IMR-90 (cell line): Measurements from ENCODE around the gene MAP3K13. TPM values are rescaled to one million over a fixed set of nuclear protein-coding genes. Genes with fewer than 3 reads are reported as not detected.

Experiments
- ATAC-seq: fragments of 200-7000 bp; cut with Tn5 transposase; 2 replicates; pipeline ENCODE4 v1.9.1; 2020; ENCODE audit warnings: low read depth, mild to moderate bottlenecking, moderate library complexity
- BruUV-seq: library from RNA; stranded (reverse); fragments of 400-500 nt; replicated peaks from 2 replicates; lab custom pipeline; 2021; lab: Mats Ljungman, UMichigan
- CTCF ChIA-PET: fragments of 300-600 bp; formaldehyde crosslinking; extraction: SDS; loops from one replicate; lab custom pipeline; 2021; ENCODE audit warnings: antibody characterized with exemption; lab: Yijun Ruan, JAX
- POLR2A ChIA-PET: fragments of 300-600 bp; sonication (Branson Sonifier 250); formaldehyde crosslinking; loops from one replicate; lab custom pipeline; 2022; ENCODE audit warnings: antibody characterized with exemption; ENCODE audit not compliant: unreplicated experiment; lab: Charles Lee
- DNase-seq: peaks from one replicate; pipeline ENCODE4 v3.0.0; 2013
- H2AFZ ChIP-seq: replicated peaks from 2 replicates; pipeline ENCODE3; 2013; ENCODE audit warnings: low read length, mild to moderate bottlenecking; ENCODE audit not compliant: poor library complexity
- H2AK5ac ChIP-seq: 2 replicates; pipeline ENCODE4 v1.6.1; 2013; ENCODE audit warnings: low read depth, low read length, inconsistent platforms
- H2AK9ac ChIP-seq: replicated peaks from 2 replicates; pipeline ENCODE3; 2013; ENCODE audit warnings: mild to moderate bottlenecking, low read depth, low read length, moderate library complexity; ENCODE audit not compliant: poor library complexity
- H2BK120ac ChIP-seq: 2 replicates; pipeline ENCODE4 v1.6.1; 2013; ENCODE audit warnings: low read depth, low read length, inconsistent platforms
- H2BK15ac ChIP-seq: 3 replicates; pipeline ENCODE4 v1.6.1; 2013; ENCODE audit warnings: low read depth, low read length, inconsistent platforms
- H2BK20ac ChIP-seq: 2 replicates; pipeline ENCODE4 v1.6.1; 2013; ENCODE audit warnings: low read depth, mild to moderate bottlenecking, inconsistent platforms, low read length, moderate library complexity
- H2BK5ac ChIP-seq: 2 replicates; pipeline ENCODE4 v1.6.1; 2013; ENCODE audit warnings: mild to moderate bottlenecking, low read depth, low read length, inconsistent platforms; ENCODE audit not compliant: poor library complexity, severe bottlenecking
- H3K14ac ChIP-seq: replicated peaks from 2 replicates; pipeline ENCODE4 v1.6.1; 2013; ENCODE audit warnings: low read depth, low read length, inconsistent platforms
- H3K18ac ChIP-seq: 2 replicates; pipeline ENCODE4 v1.6.1; 2013; ENCODE audit warnings: low read depth, low read length, control low read depth
- H3K23ac ChIP-seq: 2 replicates; pipeline ENCODE4 v1.6.1; 2013; ENCODE audit warnings: low read depth, low read length, inconsistent platforms
- H3K27ac ChIP-seq: 2 replicates; pipeline ENCODE4 v1.5.1; 2013; ENCODE audit warnings: mild to moderate bottlenecking, control low read depth, low read length; ENCODE audit not compliant: insufficient read depth
- H3K27me3 ChIP-seq: 2 replicates; pipeline ENCODE4 v1.6.1; 2013; ENCODE audit warnings: low read length; ENCODE audit not compliant: control insufficient read depth, insufficient read depth
- H3K36me3 ChIP-seq: 2 replicates; pipeline ENCODE4 v1.6.1; 2013; ENCODE audit warnings: low read length, mixed read lengths; ENCODE audit not compliant: control insufficient read depth, insufficient read depth
- H3K4ac ChIP-seq: 2 replicates; pipeline ENCODE4 v1.6.1; 2013; ENCODE audit warnings: low read depth, low read length, inconsistent platforms
- H3K4me1 ChIP-seq: 2 replicates; pipeline ENCODE4 v1.6.1; 2013; ENCODE audit warnings: low read length, mixed read lengths; ENCODE audit not compliant: control insufficient read depth, insufficient read depth
- H3K4me2 ChIP-seq: 2 replicates; pipeline ENCODE4 v1.6.1; 2013; ENCODE audit warnings: low read depth, mild to moderate bottlenecking, control low read depth, low read length, moderate library complexity
- H3K4me3 ChIP-seq: 2 replicates; pipeline ENCODE4 v1.5.1; 2013; ENCODE audit warnings: low read depth, mild to moderate bottlenecking, control low read depth, low read length, moderate library complexity; ENCODE audit not compliant: insufficient read depth
- H3K56ac ChIP-seq: 2 replicates; pipeline ENCODE4 v1.6.1; 2013; ENCODE audit warnings: low read length, inconsistent platforms; ENCODE audit not compliant: insufficient read depth; ENCODE audit errors: extremely low read depth
- H3K79me1 ChIP-seq, 2 experiments: 2 replicates each; pipeline ENCODE4 v1.6.1; 2013; ENCODE audit warnings: low read length in 2 of 2, inconsistent platforms in 1 of 2, low read depth in 1 of 2
- H3K9ac ChIP-seq: 2 replicates; pipeline ENCODE4 v1.6.1; 2013; ENCODE audit warnings: low read depth, low read length, control low read depth
- H3K9me1 ChIP-seq: 2 replicates; pipeline ENCODE4 v1.6.1; 2013; ENCODE audit warnings: low read length, inconsistent platforms; ENCODE audit not compliant: insufficient read depth
- H3K9me3 ChIP-seq: 2 replicates; pipeline ENCODE4 v1.6.1; 2013; ENCODE audit warnings: low read length; ENCODE audit not compliant: control insufficient read depth, insufficient read depth
- H4K20me1 ChIP-seq: 2 replicates; pipeline ENCODE4 v1.6.1; 2013; ENCODE audit warnings: low read length, inconsistent platforms; ENCODE audit not compliant: insufficient read depth
- H4K5ac ChIP-seq: 2 replicates; pipeline ENCODE4 v1.6.1; 2013; ENCODE audit warnings: mild to moderate bottlenecking, low read depth, low read length, control low read depth
- H4K8ac ChIP-seq, 2 experiments: 2 replicates each; pipeline ENCODE4 v1.6.1; 2013; ENCODE audit warnings: low read depth in 2 of 2, low read length in 2 of 2, control low read depth in 1 of 2, inconsistent platforms in 1 of 2
- H4K91ac ChIP-seq: 2 replicates; pipeline ENCODE4 v1.6.1; 2013; ENCODE audit warnings: low read depth, low read length, inconsistent platforms; ENCODE audit not compliant: insufficient read depth
- CEBPB ChIP-seq: IDR thresholded peaks from 2 replicates; pipeline ENCODE4 v1.6.1; 2012; ENCODE audit warnings: low read depth, low read length, improper control_type of control experiment
- CHD1 ChIP-seq: IDR thresholded peaks from 2 replicates; pipeline ENCODE4 v1.6.1; 2012; ENCODE audit warnings: low read depth, low read length, improper control_type of control experiment
- CTCF ChIP-seq: conservative IDR thresholded peaks from 2 replicates; pipeline ENCODE4 v1.5.1; 2012; ENCODE audit warnings: mild to moderate bottlenecking, low read depth, low read length, improper control_type of control experiment
- ELK1 ChIP-seq: fragments of 150-350 bp; IDR thresholded peaks from 2 replicates; pipeline ENCODE4 v1.6.1; 2016; ENCODE audit warnings: low read depth, mild to moderate bottlenecking, low read length, moderate library complexity, borderline replicate concordance
- POLR2A ChIP-seq: IDR thresholded peaks from 2 replicates; pipeline ENCODE4 v1.6.1; 2012; ENCODE audit warnings: mild to moderate bottlenecking, low read depth, low read length
- RAD21 ChIP-seq: IDR thresholded peaks from 2 replicates; pipeline ENCODE4 v1.6.1; 2012; ENCODE audit warnings: low read length, improper control_type of control experiment
- RFX5 ChIP-seq: IDR thresholded peaks from 2 replicates; pipeline ENCODE4 v1.8.0; 2012; ENCODE audit warnings: low read depth, mild to moderate bottlenecking, low read length, moderate library complexity
- SMC3 ChIP-seq: fragments of 150-350 bp; IDR thresholded peaks from 2 replicates; pipeline ENCODE4 v1.6.1; 2016; ENCODE audit warnings: low read depth, mild to moderate bottlenecking, antibody characterized with exemption, low read length, moderate library complexity
- USF2 ChIP-seq: fragments of 150-350 bp; IDR thresholded peaks from 2 replicates; pipeline ENCODE4 v1.6.1; 2017; ENCODE audit warnings: mild to moderate bottlenecking, antibody characterized with exemption, low read length, low read depth
- WGBS, 2 experiments: methylation state at CpG; one replicate each; pipeline versions ENCODE4 v1.1.5 to v1.1.7; 2013; ENCODE audit warnings: missing lambda C conversion rate in 2 of 2; ENCODE audit not compliant: insufficient read length in 1 of 2; ENCODE audit errors: extremely low coverage in 2 of 2; 5-methylcytosine and 5-hydroxymethylcytosine counted together
- dilution Hi-C: fragments of 300-500 bp; cut with HindIII; formaldehyde crosslinking; loops from one replicate; pipeline ENCODE4 v1.14.3; 2018; ENCODE audit warnings: low sequenced_read_pairs; ENCODE audit not compliant: unreplicated experiment
- in situ Hi-C: fragments of 300-500 bp; cut with MboI; formaldehyde crosslinking; loops from 3 replicates; pipeline ENCODE4 v1.14.3; 2019; ENCODE audit warnings: low sequenced_read_pairs, inconsistent platforms, mixed read lengths
- intact Hi-C: fragments of 100-400 bp; cut with micrococcal nuclease; formaldehyde crosslinking; loops from 2 replicates; pipeline ENCODE4 v1.10.0; 2022
- polyA plus RNA-seq, 3 experiments: library from polyadenylated mRNA; depleted of rRNA; stranded (reverse); fragments of >200 nt; gene quantifications; 2 replicates each; pipeline ENCODE4 v1.2.3, GENCODE V29; 2012; ENCODE audit warnings: low replicate concordance in 1 of 3
- total RNA-seq: library from RNA; depleted of rRNA; stranded (reverse); fragments of >200 nt; gene quantifications from 2 replicates; pipeline ENCODE4 v1.2.3, GENCODE V29; 2012

MAP3K13 gene
- total and polyA plus RNA-seq, 2 of the 4 experiments (the other 2 are of a cell fraction), result 9.9 to 17.6 TPM

GRCh38 chr3:185327062-185327461 is 35.9 kb upstream of the MAP3K13 start (continued):
- TF ChIP-seq USF2 (no peak), RAD21 (no peak)

- CTCF ChIA-PET, result interaction anchor here (0.6 kb wide), 1 partner anchor 351 kb away, joined by 6 read pairs; no protein-coding TSS in a partner anchor
- no TSS peak for BruUV-seq
Measured at GRCh38 chr3:185328324-185329004, 34.5 kb upstream of the MAP3K13 start.

More at GRCh38 chr3:185328324-185329004, 34.5 kb upstream of the MAP3K13 start:
- Histone ChIP-seq H3K27ac (no peak overlapping the region), H2BK120ac (no peak overlapping the region), H4K20me1 (no peaks in the 10 kb centered on the region), H2BK5ac (no peak overlapping the region), H3K4me3 (no peak overlapping the region), H4K91ac (no peak overlapping the region), H3K4ac (no peak overlapping the region), H2AK5ac (no peak overlapping the region), H3K9ac (no peak overlapping the region), H3K27me3 (no peaks in the 10 kb centered on the region), H3K4me1 (no peaks in the 10 kb centered on the region), H3K79me1 (no peaks in the 10 kb centered on the region), H2BK15ac (no peak overlapping the region), H3K36me3 (no peaks in the 10 kb centered on the region), H3K14ac (no peak overlapping the region), H3K56ac (no peak overlapping the region), H4K8ac (no peak overlapping the region), H3K4me2 (no peak overlapping the region), H2AFZ (no peak overlapping the region), H3K9me1 (peaks cover 7% of the 10 kb centered on the region; the same call in 1 of the 2 replicates), H4K5ac (no peak overlapping the region), H3K18ac (no peak overlapping the region), H2BK20ac (no peak overlapping the region), H3K23ac (no peak overlapping the region), H3K9me3 (no peaks in the 10 kb centered on the region), H2AK9ac (no peak overlapping the region)
- intact Hi-C loops, result no loop called here
- dilution Hi-C loops, result no loop called here
- no CpG with 5 or more reads among the region's 10 CpGs for WGBS, 2 experiments
- in situ Hi-C loops, result no loop called here
- DNase-seq (no peak), ATAC-seq (no peak)
- POLR2A ChIA-PET, result no interaction called here
- TF ChIP-seq POLR2A (no peak), RFX5 (no peak), CHD1 (no peak), ELK1 (no peak), CEBPB (no peak), SMC3 (no peak), CTCF (no peak), USF2 (no peak)
